ENCODE results near the gene ZNF30.

GRCh38 chr19:34982275-34982674 lies 55.6 kb downstream of the ZNF30 start:
- TF ChIP-seq CTCF (IDR thresholded peaks at IDR 0.05) (no peak), EZH2 (IDR thresholded peaks at IDR 0.05) (no peak), EZH2phosphoT487 (IDR thresholded peaks at IDR 0.05) (no peak)

All from neural progenitor cell (in vitro differentiated cells).